Parathyroid adenoma (tissue), 2 donors: ENCODE results near the gene METTL16.

Experiments used
- H2AFZ ChIP-seq: fragments of 300-600 bp; sonication (generic); one replicate; pipeline ENCODE4 v1.7.0; 2017; ENCODE audit warnings: antibody characterized with exemption, mild to moderate bottlenecking
- H3K27ac ChIP-seq: fragments of 300-600 bp; sonication (generic); one replicate; pipeline ENCODE4 v1.7.0; 2017
- H3K27me3 ChIP-seq: fragments of 300-600 bp; sonication (generic); one replicate; pipeline ENCODE4 v1.7.0; 2017; ENCODE audit warnings: low read length; ENCODE audit not compliant: control insufficient read depth, insufficient read depth
- H3K36me3 ChIP-seq: fragments of 300-600 bp; sonication (generic); one replicate; pipeline ENCODE4 v1.7.0; 2017; ENCODE audit warnings: low read length; ENCODE audit not compliant: control insufficient read depth, insufficient read depth
- H3K4me1 ChIP-seq: fragments of 300-600 bp; sonication (generic); one replicate; pipeline ENCODE4 v1.7.0; 2017; ENCODE audit warnings: control low read depth
- H3K4me2 ChIP-seq: fragments of 300-600 bp; sonication (generic); one replicate; pipeline ENCODE4 v1.7.0; 2017; ENCODE audit warnings: low read length
- H3K4me3 ChIP-seq: fragments of 300-600 bp; sonication (generic); one replicate; pipeline ENCODE4 v1.7.0; 2017; ENCODE audit warnings: low read depth, low read length
- H3K79me2 ChIP-seq: fragments of 300-600 bp; sonication (generic); one replicate; pipeline ENCODE4 v1.7.0; 2017; ENCODE audit warnings: control low read depth
- H3K9ac ChIP-seq: fragments of 300-600 bp; sonication (generic); one replicate; pipeline ENCODE4 v1.7.0; 2017; ENCODE audit warnings: mild to moderate bottlenecking
- H3K9me3 ChIP-seq: fragments of 300-600 bp; sonication (generic); one replicate; pipeline ENCODE4 v1.7.0; 2017; ENCODE audit warnings: low read length; ENCODE audit not compliant: control insufficient read depth
- TF ChIP-seq, protein P1 (sequence below): fragments of 300-600 bp; sonication (generic); IDR thresholded peaks from one replicate; pipeline ENCODE4 v1.7.0; 2017; ENCODE audit warnings: antibody characterized with exemption, mild to moderate bottlenecking
- donor health status: primary hyperparathyroidism.

The METTL16 gene

DNA sequence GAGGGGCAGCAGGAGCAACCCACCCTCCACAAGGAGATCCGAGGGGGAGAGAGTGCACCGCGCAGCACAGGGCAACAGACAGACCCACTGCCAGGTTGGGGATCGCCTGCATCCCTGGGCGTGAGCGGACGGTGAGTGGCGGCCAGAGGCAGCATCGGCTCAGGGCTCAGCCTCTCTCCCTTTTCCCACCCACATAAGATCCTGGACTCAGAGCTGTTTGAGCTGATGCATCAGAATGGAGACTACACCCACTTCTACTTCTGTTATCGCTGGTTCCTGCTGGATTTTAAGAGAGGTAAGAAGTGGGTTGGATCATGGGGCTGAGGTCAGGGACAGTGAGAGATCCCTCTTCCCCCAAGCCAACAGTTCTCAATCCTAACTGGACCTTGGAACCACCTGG, 134.0 kb downstream of the METTL16 start:
- TF ChIP-seq, protein P1, sequence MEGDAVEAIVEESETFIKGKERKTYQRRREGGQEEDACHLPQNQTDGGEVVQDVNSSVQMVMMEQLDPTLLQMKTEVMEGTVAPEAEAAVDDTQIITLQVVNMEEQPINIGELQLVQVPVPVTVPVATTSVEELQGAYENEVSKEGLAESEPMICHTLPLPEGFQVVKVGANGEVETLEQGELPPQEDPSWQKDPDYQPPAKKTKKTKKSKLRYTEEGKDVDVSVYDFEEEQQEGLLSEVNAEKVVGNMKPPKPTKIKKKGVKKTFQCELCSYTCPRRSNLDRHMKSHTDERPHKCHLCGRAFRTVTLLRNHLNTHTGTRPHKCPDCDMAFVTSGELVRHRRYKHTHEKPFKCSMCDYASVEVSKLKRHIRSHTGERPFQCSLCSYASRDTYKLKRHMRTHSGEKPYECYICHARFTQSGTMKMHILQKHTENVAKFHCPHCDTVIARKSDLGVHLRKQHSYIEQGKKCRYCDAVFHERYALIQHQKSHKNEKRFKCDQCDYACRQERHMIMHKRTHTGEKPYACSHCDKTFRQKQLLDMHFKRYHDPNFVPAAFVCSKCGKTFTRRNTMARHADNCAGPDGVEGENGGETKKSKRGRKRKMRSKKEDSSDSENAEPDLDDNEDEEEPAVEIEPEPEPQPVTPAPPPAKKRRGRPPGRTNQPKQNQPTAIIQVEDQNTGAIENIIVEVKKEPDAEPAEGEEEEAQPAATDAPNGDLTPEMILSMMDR, result no peak
- Histone ChIP-seq H3K79me2 (no peaks in the 10 kb centered on the region), H3K4me2 (no peak overlapping the region), H3K4me1 (peaks cover 3% of the 10 kb centered on the region), H3K4me3 (no peak overlapping the region), H3K36me3 (no peaks in the 10 kb centered on the region), H3K9ac (no peak overlapping the region), H3K27ac (no peak overlapping the region), H3K27me3 (no peaks in the 10 kb centered on the region), H3K9me3 (no peaks in the 10 kb centered on the region), H2AFZ (no peak overlapping the region)

DNA sequence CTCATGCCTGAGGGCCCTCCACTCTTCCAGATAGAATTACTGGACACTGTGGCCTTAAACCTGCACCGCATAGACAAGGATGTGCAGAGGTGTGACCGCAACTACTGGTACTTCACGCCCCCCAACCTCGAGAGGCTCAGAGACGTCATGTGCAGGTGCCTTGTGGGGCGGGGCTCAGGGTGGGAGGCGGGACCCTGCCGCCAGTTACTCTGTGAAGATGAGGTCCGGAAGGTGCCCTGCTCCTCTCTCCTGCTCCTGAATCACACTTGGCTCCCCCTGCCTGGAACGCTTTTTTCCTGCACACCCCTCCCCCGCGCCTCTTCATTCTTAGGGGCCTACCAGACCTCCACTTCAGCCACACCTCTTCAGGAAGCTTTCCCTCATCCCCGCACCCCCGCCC, 135.6 kb downstream of the METTL16 start:
- Histone ChIP-seq H3K27me3 (no peaks in the 10 kb centered on the region), H2AFZ (no peak overlapping the region), H3K27ac (no peak overlapping the region), H3K4me2 (no peak overlapping the region), H3K9me3 (no peaks in the 10 kb centered on the region), H3K36me3 (no peaks in the 10 kb centered on the region), H3K4me3 (no peak overlapping the region), H3K4me1 (no peaks in the 10 kb centered on the region), H3K79me2 (no peaks in the 10 kb centered on the region), H3K9ac (no peak overlapping the region)
- TF ChIP-seq, protein P1, result no peak

DNA sequence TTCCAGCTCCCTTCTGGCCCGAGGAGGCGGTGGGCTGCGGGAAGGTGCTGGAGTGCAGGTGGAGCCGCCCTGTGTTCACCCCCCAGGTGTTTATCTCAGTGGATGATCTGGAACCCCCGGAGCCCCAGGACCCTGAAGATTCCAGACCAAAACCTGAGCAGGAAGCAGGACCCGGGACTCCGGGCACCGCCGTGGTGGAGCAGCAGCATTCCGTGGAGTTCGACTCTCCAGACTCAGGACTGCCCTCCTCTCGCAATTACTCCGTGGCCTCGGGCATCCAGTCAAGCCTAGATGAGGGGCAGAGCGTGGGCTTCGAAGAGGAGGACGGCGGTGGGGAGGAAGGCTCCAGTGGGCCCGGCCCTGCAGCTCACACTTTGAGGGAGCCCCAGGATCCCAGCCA, 136.3 kb downstream of the METTL16 start:
- no peak overlapping the region for H3K4me2 ChIP-seq
- no peaks in the 10 kb centered on the region for H3K27me3 ChIP-seq
- H3K4me1 ChIP-seq, result no peaks in the 10 kb centered on the region
- H3K9me3 ChIP-seq, result no peaks in the 10 kb centered on the region
- no peak overlapping the region for H2AFZ ChIP-seq
- H3K79me2 ChIP-seq, result no peaks in the 10 kb centered on the region
- H3K27ac ChIP-seq, result no peak overlapping the region
- no peak overlapping the region for H3K9ac ChIP-seq
- H3K36me3 ChIP-seq, result no peaks in the 10 kb centered on the region
- TF ChIP-seq, protein P1, result no peak
- H3K4me3 ChIP-seq, result no peak overlapping the region

DNA sequence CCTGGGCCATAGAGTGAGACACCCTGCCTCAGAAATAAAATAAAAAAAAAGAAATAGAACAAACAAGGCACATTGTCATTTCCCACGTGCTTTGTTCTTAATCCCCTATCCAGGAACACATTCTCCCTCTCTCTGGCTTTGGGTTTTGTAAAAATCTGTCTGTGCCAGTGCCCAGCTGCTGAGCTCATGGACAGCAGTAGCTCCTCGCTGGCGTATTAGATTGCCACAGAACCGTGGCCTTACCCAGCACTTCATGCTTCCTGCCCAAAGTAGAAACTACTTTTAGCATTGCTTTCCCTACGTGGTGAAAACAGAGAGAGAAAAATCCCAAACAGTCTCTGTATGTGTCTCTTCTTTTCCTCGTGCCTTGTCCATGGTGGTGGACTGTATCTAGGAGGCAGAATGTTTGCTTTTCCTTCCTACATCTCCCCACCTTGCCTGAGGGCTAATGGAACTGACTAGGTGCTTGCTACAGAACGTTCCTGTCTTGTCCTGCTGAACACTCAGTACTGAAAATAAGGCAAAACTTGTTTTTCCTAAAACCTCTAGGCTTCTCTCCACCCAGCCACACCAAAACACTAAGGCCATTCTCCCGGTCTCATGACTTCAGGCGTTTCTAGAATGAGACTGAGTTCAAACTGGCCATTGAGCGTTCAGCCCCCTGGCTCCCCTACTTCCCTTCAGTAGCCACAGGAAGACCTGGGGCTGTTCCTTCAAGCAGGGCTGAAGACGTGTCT, 137.0 kb downstream of the METTL16 start:
- Histone ChIP-seq H3K79me2 (no peaks in the 10 kb centered on the region), H3K9me3 (no peaks in the 10 kb centered on the region), H3K4me2 (no peak overlapping the region), H3K27me3 (no peaks in the 10 kb centered on the region), H3K9ac (no peak overlapping the region), H3K4me1 (no peaks in the 10 kb centered on the region), H3K27ac (no peak overlapping the region), H3K36me3 (no peaks in the 10 kb centered on the region), H2AFZ (no peak overlapping the region), H3K4me3 (no peak overlapping the region)
- TF ChIP-seq, protein P1, result no peak

DNA sequence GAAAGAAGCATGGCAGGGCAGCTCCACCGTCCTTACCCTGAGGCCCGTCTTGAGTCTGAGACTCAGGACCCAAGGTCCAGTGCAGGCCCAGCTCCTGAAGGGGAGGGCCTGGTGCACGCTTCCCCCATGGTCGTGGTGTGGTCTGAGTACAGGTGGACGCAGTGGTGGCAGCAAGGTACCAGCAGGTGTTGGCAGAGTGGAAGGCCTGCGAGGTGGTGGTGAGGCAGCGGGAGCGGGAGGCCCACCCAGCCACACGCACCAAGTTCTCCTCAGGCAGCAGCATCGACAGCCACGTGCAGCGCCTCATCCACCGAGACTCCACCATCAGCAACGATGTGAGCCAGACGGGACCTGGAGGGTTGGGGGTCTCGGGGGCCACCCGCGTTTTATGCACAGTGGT, 138.5 kb downstream of the METTL16 start:
- H3K9ac ChIP-seq, result no peak overlapping the region
- H2AFZ ChIP-seq, result no peak overlapping the region
- H3K79me2 ChIP-seq, result no peaks in the 10 kb centered on the region
- H3K27ac ChIP-seq, result no peak overlapping the region
- no peak overlapping the region for H3K4me2 ChIP-seq
- no peaks in the 10 kb centered on the region for H3K27me3 ChIP-seq
- H3K36me3 ChIP-seq, result no peaks in the 10 kb centered on the region
- H3K9me3 ChIP-seq, result no peaks in the 10 kb centered on the region
- TF ChIP-seq, protein P1, result no peak
- H3K4me3 ChIP-seq, result no peak overlapping the region
- no peaks in the 10 kb centered on the region for H3K4me1 ChIP-seq
